ENCODE measurements around the gene PHLDA2. TPM values are rescaled to one million over a fixed set of nuclear protein-coding genes. Genes with fewer than 3 reads are reported as not detected.
A peak's percentile ranks its signal among the peaks of the same experiment; 100 is the strongest.

The PHLDA2 gene
- total RNA-seq, 1 experiment from 2014 or later, result 111 TPM

DNA sequence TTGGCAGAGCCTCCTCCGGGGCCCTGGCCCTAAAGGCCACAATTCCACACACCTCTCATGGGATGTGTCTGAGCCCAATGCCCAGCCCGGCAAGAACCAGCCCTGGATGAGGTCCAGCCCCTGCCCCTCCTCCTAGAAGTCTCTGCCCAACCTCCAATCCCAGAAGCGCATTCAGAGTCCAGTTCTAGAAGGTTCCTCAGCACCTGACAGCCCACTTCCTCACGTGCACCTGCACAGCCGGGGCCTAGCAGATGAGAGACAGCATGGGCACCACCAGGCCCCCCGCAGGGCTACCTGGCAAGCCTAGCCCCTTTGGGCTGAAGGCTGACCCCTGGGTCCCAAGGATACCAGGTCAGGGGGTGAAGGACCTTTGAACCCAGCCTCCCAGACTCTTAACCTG is 32.2 kb downstream of the PHLDA2 start:
- Mint-ChIP-seq H3K4me3 (ENCODE audit: low read depth, unreplicated experiment) (no peak overlapping the region), H3K36me3 (ENCODE audit: insufficient read depth, unreplicated experiment) (peaks cover 39% of the 10 kb centered on the region), H3K9me3 (ENCODE audit: low read depth, unreplicated experiment) (peaks cover 3% of the 10 kb centered on the region), H3K4me1 (ENCODE audit: low read depth, unreplicated experiment) (peaks cover 44% of the 10 kb centered on the region), H3K27ac (ENCODE audit: unreplicated experiment) (no peak overlapping the region), H3K27me3 (ENCODE audit: unreplicated experiment) (no peaks in the 10 kb centered on the region)
- CTCF ChIA-PET, result no interaction called here
- TF ChIP-seq, protein P1, sequence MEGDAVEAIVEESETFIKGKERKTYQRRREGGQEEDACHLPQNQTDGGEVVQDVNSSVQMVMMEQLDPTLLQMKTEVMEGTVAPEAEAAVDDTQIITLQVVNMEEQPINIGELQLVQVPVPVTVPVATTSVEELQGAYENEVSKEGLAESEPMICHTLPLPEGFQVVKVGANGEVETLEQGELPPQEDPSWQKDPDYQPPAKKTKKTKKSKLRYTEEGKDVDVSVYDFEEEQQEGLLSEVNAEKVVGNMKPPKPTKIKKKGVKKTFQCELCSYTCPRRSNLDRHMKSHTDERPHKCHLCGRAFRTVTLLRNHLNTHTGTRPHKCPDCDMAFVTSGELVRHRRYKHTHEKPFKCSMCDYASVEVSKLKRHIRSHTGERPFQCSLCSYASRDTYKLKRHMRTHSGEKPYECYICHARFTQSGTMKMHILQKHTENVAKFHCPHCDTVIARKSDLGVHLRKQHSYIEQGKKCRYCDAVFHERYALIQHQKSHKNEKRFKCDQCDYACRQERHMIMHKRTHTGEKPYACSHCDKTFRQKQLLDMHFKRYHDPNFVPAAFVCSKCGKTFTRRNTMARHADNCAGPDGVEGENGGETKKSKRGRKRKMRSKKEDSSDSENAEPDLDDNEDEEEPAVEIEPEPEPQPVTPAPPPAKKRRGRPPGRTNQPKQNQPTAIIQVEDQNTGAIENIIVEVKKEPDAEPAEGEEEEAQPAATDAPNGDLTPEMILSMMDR (IDR thresholded peaks at IDR 0.05; ENCODE audit: unreplicated experiment), result no peak
- DNase-seq, result no peak
- intact Hi-C loops (cut with micrococcal nuclease; ENCODE audit: unreplicated experiment), result no loop called here
- BruUV-seq (replicated peaks), result no TSS peak

DNA sequence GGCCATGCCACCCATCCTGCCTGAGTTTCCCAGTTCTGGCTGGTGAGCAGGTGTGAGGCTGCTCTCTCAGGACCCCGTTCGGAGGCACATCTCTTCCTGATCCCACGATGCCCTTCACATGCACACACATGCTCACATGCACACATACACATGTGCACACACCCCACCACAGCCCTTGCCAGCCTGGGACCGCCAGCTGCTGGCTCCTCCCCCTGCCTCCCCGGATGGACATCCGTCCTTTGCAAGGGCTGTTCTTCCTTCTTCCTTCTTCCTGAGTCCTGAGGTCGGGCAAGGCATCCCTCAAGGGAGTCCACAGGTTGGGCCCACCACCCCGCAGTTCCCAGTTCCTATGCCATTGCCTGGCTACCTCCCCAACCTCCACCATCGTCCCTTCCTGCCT is 33.2 kb downstream of the PHLDA2 start:
- no peaks in the 10 kb centered on the region for H3K27me3 Mint-ChIP-seq (ENCODE audit: unreplicated experiment)
- TF ChIP-seq, protein P1 (IDR thresholded peaks at IDR 0.05; ENCODE audit: unreplicated experiment), result no peak
- peaks cover 48% of the 10 kb centered on the region for H3K4me1 Mint-ChIP-seq (ENCODE audit: low read depth, unreplicated experiment)
- peaks cover 42% of the 10 kb centered on the region for H3K36me3 Mint-ChIP-seq (ENCODE audit: insufficient read depth, unreplicated experiment)
- no peak overlapping the region for H3K4me3 Mint-ChIP-seq (ENCODE audit: low read depth, unreplicated experiment)
- DNase-seq, result no peak
- no peak overlapping the region for H3K27ac Mint-ChIP-seq (ENCODE audit: unreplicated experiment)
- intact Hi-C loops (cut with micrococcal nuclease; ENCODE audit: unreplicated experiment), result no loop called here
- peaks cover 3% of the 10 kb centered on the region for H3K9me3 Mint-ChIP-seq (ENCODE audit: low read depth, unreplicated experiment)
- no TSS peak for BruUV-seq (replicated peaks)
- CTCF ChIA-PET, result interaction anchor here (0.6 kb wide), 1 partner anchor 205 kb away, joined by 5 read pairs; no protein-coding TSS in a partner anchor

DNA sequence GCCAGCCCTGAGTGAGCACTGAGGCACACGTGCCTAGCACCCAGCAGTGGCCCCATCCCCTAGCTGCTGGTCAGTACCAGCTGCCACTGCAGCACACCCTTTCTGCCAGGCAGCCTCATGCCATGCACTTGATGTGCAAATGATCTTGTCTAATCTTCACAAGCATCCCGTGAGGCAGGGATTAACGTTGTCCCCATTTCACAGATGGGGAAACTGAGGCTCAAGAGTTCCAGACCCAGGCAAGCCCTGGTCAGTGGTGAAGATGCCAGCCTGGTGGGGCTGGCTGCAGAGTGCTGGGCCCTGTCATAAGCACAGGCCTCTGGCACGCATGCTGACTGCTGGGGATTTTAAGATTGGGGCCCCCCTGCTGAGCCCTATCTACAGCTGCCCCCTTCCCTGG is 35.3 kb downstream of the PHLDA2 start:
- H3K27ac Mint-ChIP-seq (ENCODE audit: unreplicated experiment), result no peak overlapping the region
- CTCF ChIA-PET, result interaction anchor here (2.6 kb wide), 1 partner anchor 9 kb away, joined by 16 read pairs; a partner anchor contains a TSS
- no peak for DNase-seq
- H3K4me3 Mint-ChIP-seq (ENCODE audit: low read depth, unreplicated experiment), result no peak overlapping the region
- no TSS peak for BruUV-seq (replicated peaks)
- TF ChIP-seq, protein P1 (IDR thresholded peaks at IDR 0.05; ENCODE audit: unreplicated experiment), result no peak
- H3K9me3 Mint-ChIP-seq (ENCODE audit: low read depth, unreplicated experiment), result peaks cover 3% of the 10 kb centered on the region
- peaks cover 30% of the 10 kb centered on the region for H3K4me1 Mint-ChIP-seq (ENCODE audit: low read depth, unreplicated experiment)
- H3K36me3 Mint-ChIP-seq (ENCODE audit: insufficient read depth, unreplicated experiment), result peaks cover 27% of the 10 kb centered on the region
- intact Hi-C loops (cut with micrococcal nuclease; ENCODE audit: unreplicated experiment), result loop anchor here (2.0 kb wide), 1 partner anchor 37 kb away; no protein-coding TSS in a partner anchor
- H3K27me3 Mint-ChIP-seq (ENCODE audit: unreplicated experiment), result no peaks in the 10 kb centered on the region

DNA sequence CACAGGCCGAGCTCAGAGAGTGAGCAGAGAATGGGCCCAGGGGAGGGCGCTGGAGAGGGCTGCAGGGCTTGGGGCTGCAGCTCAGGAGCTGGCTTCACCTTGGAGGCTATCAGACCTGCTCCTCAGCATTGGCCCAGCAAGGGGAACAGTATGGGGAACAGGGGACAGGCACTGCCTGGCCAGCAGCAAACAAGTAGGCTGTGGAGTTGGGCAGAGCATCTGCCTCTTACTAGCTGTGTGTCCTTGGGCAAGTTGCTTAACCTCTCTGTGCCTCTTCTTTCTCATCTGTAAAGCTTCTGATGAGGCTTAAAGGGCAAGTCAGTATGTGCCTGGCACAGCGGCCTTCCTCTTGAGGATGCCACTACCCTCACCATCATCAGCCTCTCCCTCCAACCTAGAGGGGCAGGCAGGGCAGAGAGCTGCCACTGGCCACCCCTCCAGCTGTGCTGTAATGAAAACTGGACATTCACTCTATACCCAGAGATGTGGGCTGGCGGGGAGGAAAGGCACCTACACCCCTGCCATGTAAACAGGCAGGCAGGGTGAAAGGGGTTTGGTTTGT is 36.2 kb downstream of the PHLDA2 start:
- BruUV-seq (replicated peaks), result no TSS peak
- Mint-ChIP-seq H3K9me3 (ENCODE audit: low read depth, unreplicated experiment) (peaks cover under 1% of the 10 kb centered on the region), H3K27ac (ENCODE audit: unreplicated experiment) (peak overlapping the region; percentile 84), H3K27me3 (ENCODE audit: unreplicated experiment) (no peaks in the 10 kb centered on the region), H3K4me1 (ENCODE audit: low read depth, unreplicated experiment) (peaks cover 21% of the 10 kb centered on the region), H3K36me3 (ENCODE audit: insufficient read depth, unreplicated experiment) (peaks cover 21% of the 10 kb centered on the region), H3K4me3 (ENCODE audit: low read depth, unreplicated experiment) (peak overlapping the region; percentile 72)
- CTCF ChIA-PET, result interaction anchor here (0.5 to 6.5 kb wide), 11 partner anchors 10 to 789 kb away, joined by 3 to 100 read pairs (median 9); partner anchors contain the start of gene PHLDA2
- intact Hi-C loops (cut with micrococcal nuclease; ENCODE audit: unreplicated experiment), result loop anchor here (2.0 kb wide), 1 partner anchor 38 kb away; no protein-coding TSS in a partner anchor
- TF ChIP-seq, protein P1 (IDR thresholded peaks at IDR 0.05; ENCODE audit: unreplicated experiment), result no peak
- DNase-seq, result peak; percentile 61
